ENCODE measurements around the gene SLC66A3.

DNA sequence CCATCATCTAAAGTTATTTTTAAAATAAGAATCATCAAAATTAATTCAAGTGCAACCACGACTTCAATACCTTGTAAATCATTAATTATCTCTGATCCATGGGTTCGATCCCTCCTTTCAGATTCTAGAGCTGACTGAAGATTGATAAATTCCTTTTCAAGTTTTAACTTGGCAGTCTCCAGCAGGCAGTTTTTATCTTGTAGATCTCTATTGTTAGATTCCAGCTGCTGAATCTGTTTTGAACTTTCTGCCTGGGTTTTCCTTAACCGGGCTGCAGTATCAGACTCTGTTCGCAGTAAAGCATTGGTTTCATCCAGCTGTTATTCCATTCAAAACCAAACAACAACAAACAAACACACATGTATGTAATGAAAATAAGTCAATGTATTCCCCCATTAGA, 59.5 kb downstream of the SLC66A3 start:
- no peak for TF ChIP-seq EZH2 (IDR thresholded peaks at IDR 0.05; ENCODE audit: borderline replicate concordance, insufficient read depth, low read length, poor library complexity, severe bottlenecking)
- TF ChIP-seq MXI1 (conservative IDR thresholded peaks at IDR 0.05; ENCODE audit: poor library complexity, severe bottlenecking) = no peak
- TF ChIP-seq, protein P1, sequence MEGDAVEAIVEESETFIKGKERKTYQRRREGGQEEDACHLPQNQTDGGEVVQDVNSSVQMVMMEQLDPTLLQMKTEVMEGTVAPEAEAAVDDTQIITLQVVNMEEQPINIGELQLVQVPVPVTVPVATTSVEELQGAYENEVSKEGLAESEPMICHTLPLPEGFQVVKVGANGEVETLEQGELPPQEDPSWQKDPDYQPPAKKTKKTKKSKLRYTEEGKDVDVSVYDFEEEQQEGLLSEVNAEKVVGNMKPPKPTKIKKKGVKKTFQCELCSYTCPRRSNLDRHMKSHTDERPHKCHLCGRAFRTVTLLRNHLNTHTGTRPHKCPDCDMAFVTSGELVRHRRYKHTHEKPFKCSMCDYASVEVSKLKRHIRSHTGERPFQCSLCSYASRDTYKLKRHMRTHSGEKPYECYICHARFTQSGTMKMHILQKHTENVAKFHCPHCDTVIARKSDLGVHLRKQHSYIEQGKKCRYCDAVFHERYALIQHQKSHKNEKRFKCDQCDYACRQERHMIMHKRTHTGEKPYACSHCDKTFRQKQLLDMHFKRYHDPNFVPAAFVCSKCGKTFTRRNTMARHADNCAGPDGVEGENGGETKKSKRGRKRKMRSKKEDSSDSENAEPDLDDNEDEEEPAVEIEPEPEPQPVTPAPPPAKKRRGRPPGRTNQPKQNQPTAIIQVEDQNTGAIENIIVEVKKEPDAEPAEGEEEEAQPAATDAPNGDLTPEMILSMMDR (IDR thresholded peaks at IDR 0.05; ENCODE audit: poor library complexity, severe bottlenecking) = no peak
- no peak for TF ChIP-seq RAD21 (conservative IDR thresholded peaks at IDR 0.05)
- TF ChIP-seq POLR2AphosphoS5 (IDR thresholded peaks at IDR 0.05) = no peak
- TF ChIP-seq, protein P2, sequence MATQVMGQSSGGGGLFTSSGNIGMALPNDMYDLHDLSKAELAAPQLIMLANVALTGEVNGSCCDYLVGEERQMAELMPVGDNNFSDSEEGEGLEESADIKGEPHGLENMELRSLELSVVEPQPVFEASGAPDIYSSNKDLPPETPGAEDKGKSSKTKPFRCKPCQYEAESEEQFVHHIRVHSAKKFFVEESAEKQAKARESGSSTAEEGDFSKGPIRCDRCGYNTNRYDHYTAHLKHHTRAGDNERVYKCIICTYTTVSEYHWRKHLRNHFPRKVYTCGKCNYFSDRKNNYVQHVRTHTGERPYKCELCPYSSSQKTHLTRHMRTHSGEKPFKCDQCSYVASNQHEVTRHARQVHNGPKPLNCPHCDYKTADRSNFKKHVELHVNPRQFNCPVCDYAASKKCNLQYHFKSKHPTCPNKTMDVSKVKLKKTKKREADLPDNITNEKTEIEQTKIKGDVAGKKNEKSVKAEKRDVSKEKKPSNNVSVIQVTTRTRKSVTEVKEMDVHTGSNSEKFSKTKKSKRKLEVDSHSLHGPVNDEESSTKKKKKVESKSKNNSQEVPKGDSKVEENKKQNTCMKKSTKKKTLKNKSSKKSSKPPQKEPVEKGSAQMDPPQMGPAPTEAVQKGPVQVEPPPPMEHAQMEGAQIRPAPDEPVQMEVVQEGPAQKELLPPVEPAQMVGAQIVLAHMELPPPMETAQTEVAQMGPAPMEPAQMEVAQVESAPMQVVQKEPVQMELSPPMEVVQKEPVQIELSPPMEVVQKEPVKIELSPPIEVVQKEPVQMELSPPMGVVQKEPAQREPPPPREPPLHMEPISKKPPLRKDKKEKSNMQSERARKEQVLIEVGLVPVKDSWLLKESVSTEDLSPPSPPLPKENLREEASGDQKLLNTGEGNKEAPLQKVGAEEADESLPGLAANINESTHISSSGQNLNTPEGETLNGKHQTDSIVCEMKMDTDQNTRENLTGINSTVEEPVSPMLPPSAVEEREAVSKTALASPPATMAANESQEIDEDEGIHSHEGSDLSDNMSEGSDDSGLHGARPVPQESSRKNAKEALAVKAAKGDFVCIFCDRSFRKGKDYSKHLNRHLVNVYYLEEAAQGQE (IDR thresholded peaks at IDR 0.05; ENCODE audit: borderline replicate concordance) = no peak

Data from neural cell (in vitro differentiated cells).